ENCODE results near the gene ANKRD63. TPM values are rescaled to one million over a fixed set of nuclear protein-coding genes. Genes with fewer than 3 reads are reported as not detected.

ANKRD63 gene, protein sequence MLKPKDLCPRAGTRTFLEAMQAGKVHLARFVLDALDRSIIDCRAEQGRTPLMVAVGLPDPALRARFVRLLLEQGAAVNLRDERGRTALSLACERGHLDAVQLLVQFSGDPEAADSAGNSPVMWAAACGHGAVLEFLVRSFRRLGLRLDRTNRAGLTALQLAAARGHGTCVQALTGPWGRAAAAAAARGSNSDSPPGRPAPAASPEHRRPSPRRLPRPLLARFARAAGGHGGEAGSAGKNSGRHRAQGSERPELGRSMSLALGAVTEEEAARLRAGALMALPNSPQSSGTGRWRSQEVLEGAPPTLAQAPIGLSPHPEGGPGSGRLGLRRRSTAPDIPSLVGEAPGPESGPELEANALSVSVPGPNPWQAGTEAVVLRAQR
- total RNA-seq (not detected), polyA plus RNA-seq (not detected)

DNA sequence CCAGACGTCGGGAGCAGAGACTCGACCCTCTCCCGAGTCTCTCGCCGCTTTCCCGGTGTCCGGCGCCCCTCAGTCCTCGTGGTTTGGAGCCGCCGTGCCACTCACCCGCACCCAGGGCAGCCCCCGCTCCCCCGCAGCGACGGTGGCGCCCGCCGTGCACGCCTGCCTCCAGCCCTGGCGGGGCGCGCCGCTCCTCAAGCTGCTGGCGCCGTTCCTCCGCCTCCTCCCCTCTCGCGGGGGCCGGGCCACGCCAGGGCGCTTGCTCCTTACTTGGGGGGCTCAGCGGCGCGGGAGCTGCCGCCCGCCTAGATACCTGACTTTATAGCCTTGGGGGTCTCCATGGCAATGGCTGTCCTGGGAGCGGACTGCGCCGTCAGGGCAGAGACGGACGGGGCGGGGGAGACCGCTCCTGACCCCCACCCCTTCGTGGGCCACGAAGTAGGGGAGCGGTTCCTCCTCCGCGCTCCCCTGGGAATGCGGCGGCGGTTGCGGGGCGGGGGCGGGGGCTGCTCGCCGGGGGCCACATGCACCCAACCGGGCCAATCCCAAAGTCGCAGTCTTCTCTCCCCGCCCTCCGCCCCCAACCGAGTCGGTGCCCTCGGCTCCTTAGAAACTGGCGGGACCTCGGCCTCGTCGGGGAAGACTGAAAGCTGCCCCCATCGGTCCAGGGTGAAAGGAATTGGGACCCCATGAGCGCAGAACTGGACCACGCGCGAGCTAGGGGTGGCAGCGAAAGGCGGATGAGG lies at the start of gene ANKRD63:
Gene ANKRD63, minus strand, starts transcription at position 196 of the 746 bp plus-strand sequence. CDS start 478 bp downstream, outside the sequence.
- Mint-ChIP-seq H3K36me3 (peaks cover 0 to 9% of the 10 kb centered on the region in 2 donors), H3K4me1 (peaks cover 2 to 9% (median 4%) of the 10 kb centered on the region in 4 donors), H3K27me3 (peaks cover 11 to 21% of the 10 kb centered on the region in 2 donors), H3K4me3 (peak within 1 kb of the TSS; percentile 36 to 78 (median 63)), H3K27ac (no peak within 1 kb of the TSS), H3K9me3 (peaks cover 0 to 2% (median 0%) of the 10 kb centered on the region in 8 donors)
- H3K4me3 ChIP-seq (ENCODE audit: low read length in 2 of 2), result peak within 1 kb of the TSS in 1 of 2 donors; percentile 57
- H3K36me3 ChIP-seq (ENCODE audit: insufficient read depth, low read length), result no peaks in the 10 kb centered on the region
- peaks cover 13% of the 10 kb centered on the region for H3K4me1 ChIP-seq (ENCODE audit: insufficient read depth, low read length)
- H3K27me3 ChIP-seq (ENCODE audit: insufficient read depth, low read length), result peaks cover 6% of the 10 kb centered on the region
- no peak within 1 kb of the TSS for H3K27ac ChIP-seq (ENCODE audit: low read depth, low read length)
- no peaks in the 10 kb centered on the region for H3K9me3 ChIP-seq (ENCODE audit: control insufficient read depth in 1 of 2, low read length in 2 of 2)
- intact Hi-C loops (cut with micrococcal nuclease), result loop anchor here (1.0 to 5.0 kb wide), 2 partner anchors 24 to 39 kb away; partner anchors contain the start of genes INAFM2 and PLCB2
- DNase-seq, result peak in 3 of 5 donors; percentile 34 to 42 (median 38)
- CTCF ChIA-PET (ENCODE audit: partially characterized antibody), result interaction anchor here (0.8 to 5.2 kb wide), 7 partner anchors 8 to 160 kb away, joined by 3 to 94 read pairs (median 4); partner anchors contain the start of gene PLCB2
- POLR2A ChIA-PET (ENCODE audit: partially characterized antibody), result interaction anchor here (1.1 to 5.3 kb wide), 4 partner anchors 10 to 29 kb away, joined by 3 to 67 read pairs (median 4); partner anchors contain the start of gene PLCB2

DNA sequence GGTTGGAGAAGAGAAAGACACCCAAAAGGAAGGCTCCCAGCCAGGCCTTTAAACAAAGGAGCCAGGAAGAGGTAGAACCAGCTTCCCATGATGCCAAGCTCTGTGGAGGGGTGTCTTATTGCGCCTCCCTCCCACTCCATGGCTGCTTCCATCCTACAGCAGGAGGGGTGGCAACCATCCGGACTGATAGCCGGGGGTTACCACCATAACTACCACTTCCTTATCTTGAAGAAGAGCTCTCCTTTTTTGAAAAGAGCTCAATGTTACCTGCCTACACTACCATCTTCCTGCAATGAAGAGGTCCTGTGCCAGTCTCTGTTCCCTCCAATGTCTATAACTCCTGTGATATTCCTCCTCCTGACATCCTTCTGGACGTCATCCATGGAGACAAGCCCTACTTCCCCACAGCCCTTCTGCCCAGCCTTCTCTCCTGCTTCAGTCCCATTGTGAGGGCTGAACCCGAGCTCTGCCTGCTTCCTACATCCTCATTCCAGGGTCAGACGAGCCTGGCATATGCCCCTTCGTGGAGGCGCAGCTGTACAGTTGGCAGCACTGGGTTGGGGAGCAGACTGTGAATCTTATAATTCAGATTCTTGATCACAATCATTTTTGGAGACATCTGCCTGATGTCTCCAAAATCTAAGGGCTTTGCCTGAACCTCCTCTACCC lies 49.4 kb upstream of the ANKRD63 start:
- no peak for DNase-seq
- Histone ChIP-seq H3K27me3 (ENCODE audit: insufficient read depth, low read length) (no peaks in the 10 kb centered on the region), H3K4me1 (ENCODE audit: insufficient read depth, low read length) (peaks cover 8% of the 10 kb centered on the region), H3K9me3 (ENCODE audit: control insufficient read depth in 1 of 2, low read length in 2 of 2) (no peaks in the 10 kb centered on the region), H3K36me3 (ENCODE audit: insufficient read depth, low read length) (no peaks in the 10 kb centered on the region), H3K27ac (ENCODE audit: low read depth, low read length) (no peak overlapping the region), H3K4me3 (ENCODE audit: low read length in 2 of 2) (no peak overlapping the region)
- peaks cover 5 to 12% (median 6%) of the 10 kb centered on the region in 4 donors for H3K4me1 Mint-ChIP-seq
- H3K4me3 Mint-ChIP-seq, result no peak overlapping the region
- POLR2A ChIA-PET (ENCODE audit: partially characterized antibody), result interaction anchor here (0.8 to 1.4 kb wide), 2 partner anchors 9 to 25 kb away, joined by 3 to 4 read pairs; partner anchors contain the start of gene PLCB2
- H3K27me3 Mint-ChIP-seq, result no peaks in the 10 kb centered on the region
- H3K36me3 Mint-ChIP-seq, result no peaks in the 10 kb centered on the region
- intact Hi-C loops (cut with micrococcal nuclease), result no loop called here
- no peak overlapping the region for H3K27ac Mint-ChIP-seq
- H3K9me3 Mint-ChIP-seq, result no peaks in the 10 kb centered on the region
- CTCF ChIA-PET (ENCODE audit: partially characterized antibody), result interaction anchor here (1.0 to 21.4 kb wide), 6 partner anchors 9 to 287 kb away, joined by 4 to 634 read pairs (median 6); partner anchors contain the start of genes CCDC9B, INAFM2 and PLCB2

DNA sequence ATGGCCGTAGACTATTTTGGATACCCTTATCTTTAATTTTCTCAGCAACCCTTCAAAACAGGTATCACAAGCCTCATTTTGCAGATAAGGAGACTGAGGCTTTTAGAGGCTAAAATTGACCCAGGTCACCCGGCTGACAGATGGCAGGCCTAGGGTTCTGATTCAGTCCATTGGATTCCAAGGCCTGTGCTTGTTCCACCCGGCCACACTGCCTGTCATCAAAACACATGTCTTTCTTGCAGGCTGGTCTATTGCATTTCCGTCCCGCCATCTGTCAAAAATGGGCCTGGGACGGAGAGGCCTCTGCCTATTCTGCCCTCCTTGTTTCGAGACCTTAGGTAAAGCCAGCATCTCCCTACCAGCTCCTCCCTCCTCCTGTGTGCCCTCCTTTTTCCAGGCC lies 48.8 kb upstream of the ANKRD63 start:
- no peak overlapping the region for H3K4me3 Mint-ChIP-seq

DNA sequence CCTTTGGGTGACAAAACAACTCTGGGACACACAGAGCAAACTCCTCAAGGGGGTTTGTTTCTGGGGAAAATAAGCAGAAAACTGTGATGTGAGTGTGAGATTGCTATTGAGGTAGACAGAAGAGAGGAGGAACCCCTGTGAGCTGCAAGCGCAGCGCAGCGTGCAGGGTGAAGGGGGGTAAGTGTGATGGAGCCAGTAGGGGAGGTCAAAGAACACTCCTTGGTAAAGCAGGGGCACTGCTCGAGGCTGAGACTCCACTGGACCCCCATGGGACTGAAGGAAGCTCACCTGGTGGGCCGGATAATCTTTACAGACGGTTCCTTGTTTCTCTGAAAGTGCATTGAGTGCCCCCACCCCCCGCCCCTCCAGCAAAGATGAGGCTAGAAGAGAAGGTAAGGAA lies 48.2 kb upstream of the ANKRD63 start:
- Histone ChIP-seq H3K27me3 (ENCODE audit: insufficient read depth, low read length) (no peaks in the 10 kb centered on the region), H3K36me3 (ENCODE audit: insufficient read depth, low read length) (no peaks in the 10 kb centered on the region), H3K9me3 (ENCODE audit: control insufficient read depth in 1 of 2, low read length in 2 of 2) (no peaks in the 10 kb centered on the region), H3K4me1 (ENCODE audit: insufficient read depth, low read length) (peaks cover 8% of the 10 kb centered on the region), H3K4me3 (ENCODE audit: low read length in 2 of 2) (no peak overlapping the region), H3K27ac (ENCODE audit: low read depth, low read length) (no peak overlapping the region)
- intact Hi-C loops (cut with micrococcal nuclease), result no loop called here
- peaks cover 5 to 13% (median 8%) of the 10 kb centered on the region in 4 donors for H3K4me1 Mint-ChIP-seq
- no peak overlapping the region for H3K27ac Mint-ChIP-seq
- H3K4me3 Mint-ChIP-seq, result no peak overlapping the region
- H3K27me3 Mint-ChIP-seq, result no peaks in the 10 kb centered on the region
- ChIA-PET CTCF (ENCODE audit: partially characterized antibody) (interaction anchor here (1.9 to 21.4 kb wide), 2 partner anchors 13 to 19 kb away, joined by 11 to 634 read pairs; partner anchors contain the start of genes INAFM2 and PLCB2), POLR2A (ENCODE audit: partially characterized antibody) (interaction anchor here (1.4 kb wide), 1 partner anchor 23 kb away, joined by 4 read pairs; the partner anchor contains the start of gene PLCB2)
- H3K9me3 Mint-ChIP-seq, result no peaks in the 10 kb centered on the region
- H3K36me3 Mint-ChIP-seq, result no peaks in the 10 kb centered on the region
- DNase-seq, result no peak

More for the DNA sequence above, 48.8 kb upstream of the ANKRD63 start:
- no peaks in the 10 kb centered on the region for H3K36me3 Mint-ChIP-seq
- no peaks in the 10 kb centered on the region for H3K9me3 ChIP-seq (ENCODE audit: control insufficient read depth in 1 of 2, low read length in 2 of 2)
- no peaks in the 10 kb centered on the region for H3K27me3 Mint-ChIP-seq
- intact Hi-C loops (cut with micrococcal nuclease), result no loop called here
- H3K4me1 ChIP-seq (ENCODE audit: insufficient read depth, low read length), result peaks cover 8% of the 10 kb centered on the region
- peaks cover 5 to 12% (median 7%) of the 10 kb centered on the region in 4 donors for H3K4me1 Mint-ChIP-seq
- ChIA-PET CTCF (ENCODE audit: partially characterized antibody) (interaction anchor here (1.0 to 21.4 kb wide), 6 partner anchors 10 to 286 kb away, joined by 4 to 634 read pairs (median 6); partner anchors contain the start of genes CCDC9B, INAFM2 and PLCB2), POLR2A (ENCODE audit: partially characterized antibody) (interaction anchor here (1.4 kb wide), 1 partner anchor 24 kb away, joined by 4 read pairs; the partner anchor contains the start of gene PLCB2)
- no peaks in the 10 kb centered on the region for H3K9me3 Mint-ChIP-seq
- H3K27ac ChIP-seq (ENCODE audit: low read depth, low read length), result no peak overlapping the region
- no peaks in the 10 kb centered on the region for H3K27me3 ChIP-seq (ENCODE audit: insufficient read depth, low read length)
- no peak for DNase-seq
- H3K27ac Mint-ChIP-seq, result no peak overlapping the region
- no peak overlapping the region for H3K4me3 ChIP-seq (ENCODE audit: low read length in 2 of 2)
- H3K36me3 ChIP-seq (ENCODE audit: insufficient read depth, low read length), result no peaks in the 10 kb centered on the region

DNA sequence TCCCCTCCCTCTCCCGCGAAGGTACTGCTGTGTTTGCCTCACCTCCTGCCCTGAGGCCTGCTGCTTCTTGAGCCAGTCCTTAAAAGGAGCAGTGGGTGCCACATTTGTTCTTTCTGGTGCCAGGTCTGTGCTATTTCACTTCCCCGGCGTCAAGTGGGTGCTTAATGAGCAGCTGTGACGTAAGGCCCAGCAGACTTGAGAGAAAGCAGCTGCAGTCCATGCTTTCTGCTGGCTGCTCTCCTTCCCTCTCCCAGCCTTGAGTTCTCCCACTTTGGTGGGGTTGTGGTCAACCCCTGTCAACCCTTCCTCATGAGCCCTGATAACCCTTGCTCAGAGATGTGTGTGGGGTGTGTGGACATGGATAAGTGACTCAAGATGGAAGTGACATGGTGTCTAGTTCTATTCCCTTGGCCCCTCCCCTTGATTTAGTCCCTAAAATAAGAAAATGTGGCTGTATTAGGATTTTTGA lies 47.5 kb upstream of the ANKRD63 start:
- POLR2A ChIA-PET (ENCODE audit: partially characterized antibody), result no interaction called here
- H3K4me1 ChIP-seq (ENCODE audit: insufficient read depth, low read length), result peaks cover 10% of the 10 kb centered on the region
- DNase-seq, result no peak
- H3K9me3 ChIP-seq (ENCODE audit: control insufficient read depth in 1 of 2, low read length in 2 of 2), result no peaks in the 10 kb centered on the region
- peaks cover 6 to 19% (median 8%) of the 10 kb centered on the region in 4 donors for H3K4me1 Mint-ChIP-seq
- H3K9me3 Mint-ChIP-seq, result no peaks in the 10 kb centered on the region
- H3K27ac ChIP-seq (ENCODE audit: low read depth, low read length), result no peak overlapping the region
- no peaks in the 10 kb centered on the region for H3K27me3 ChIP-seq (ENCODE audit: insufficient read depth, low read length)
- CTCF ChIA-PET (ENCODE audit: partially characterized antibody), result interaction anchor here (21.4 kb wide), 1 partner anchor 18 kb away, joined by 634 read pairs; the partner anchor contains the start of genes INAFM2 and PLCB2
- H3K27me3 Mint-ChIP-seq, result no peaks in the 10 kb centered on the region
- H3K4me3 ChIP-seq (ENCODE audit: low read length in 2 of 2), result no peak overlapping the region
- no peak overlapping the region for H3K27ac Mint-ChIP-seq
- H3K36me3 ChIP-seq (ENCODE audit: insufficient read depth, low read length), result no peaks in the 10 kb centered on the region
- no peak overlapping the region for H3K4me3 Mint-ChIP-seq
- intact Hi-C loops (cut with micrococcal nuclease), result no loop called here
- H3K36me3 Mint-ChIP-seq, result no peaks in the 10 kb centered on the region

DNA sequence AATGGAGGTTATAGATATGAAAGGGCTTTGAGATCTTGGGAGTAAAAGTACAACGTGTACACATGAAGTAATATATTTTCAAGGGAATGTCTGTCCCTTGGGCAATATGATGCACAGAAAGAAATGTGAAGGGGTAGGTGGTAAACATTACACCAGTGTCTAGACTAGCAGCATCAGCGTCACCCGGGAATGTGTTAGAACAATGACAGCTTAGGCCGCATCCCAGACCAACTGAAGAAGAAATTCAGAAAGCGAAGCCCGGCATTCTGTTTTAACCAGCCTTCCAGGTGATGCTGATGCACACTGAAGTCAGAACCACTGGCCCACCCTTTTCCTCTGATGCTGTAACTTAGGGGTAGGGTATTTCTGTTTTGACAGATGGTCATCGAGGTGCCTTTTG lies 46.9 kb upstream of the ANKRD63 start:
- intact Hi-C loops (cut with micrococcal nuclease), result no loop called here
- Mint-ChIP-seq H3K4me1 (peaks cover 11 to 25% (median 13%) of the 10 kb centered on the region in 4 donors), H3K4me3 (no peak overlapping the region), H3K9me3 (no peaks in the 10 kb centered on the region), H3K27me3 (no peaks in the 10 kb centered on the region), H3K36me3 (no peaks in the 10 kb centered on the region), H3K27ac (no peak overlapping the region)
- Histone ChIP-seq H3K36me3 (ENCODE audit: insufficient read depth, low read length) (no peaks in the 10 kb centered on the region), H3K27ac (ENCODE audit: low read depth, low read length) (no peak overlapping the region), H3K4me1 (ENCODE audit: insufficient read depth, low read length) (peaks cover 16% of the 10 kb centered on the region), H3K27me3 (ENCODE audit: insufficient read depth, low read length) (no peaks in the 10 kb centered on the region), H3K4me3 (ENCODE audit: low read length in 2 of 2) (no peak overlapping the region), H3K9me3 (ENCODE audit: control insufficient read depth in 1 of 2, low read length in 2 of 2) (no peaks in the 10 kb centered on the region)
- no peak for DNase-seq
- ChIA-PET CTCF (ENCODE audit: partially characterized antibody) (interaction anchor here (5.7 to 21.4 kb wide), 2 partner anchors 7 to 18 kb away, joined by 96 to 634 read pairs; partner anchors contain the start of genes INAFM2 and PLCB2), POLR2A (ENCODE audit: partially characterized antibody) (no interaction called here)
